Natural killer cell (primary cell): ENCODE results near the gene KCNIP2. TPM values are rescaled to one million over a fixed set of nuclear protein-coding genes. Genes with fewer than 3 reads are reported as not detected.

Source experiments
- ATAC-seq, 3 donors: fragments of 150-1000 bp in 2 of 3; fragments of 200-7000 bp in 1 of 3; cut with Tn5 transposase; 1 replicate in 1 of 3; 2 replicates in 2 of 3; pipeline ENCODE4 v1.10.0; 2021; ENCODE audit warnings: mild to moderate bottlenecking in 2 of 3, moderate library complexity in 2 of 3
- DNase-seq, 2 donors: peaks; one replicate each; pipeline versions ENCODE4 v3.0.0 to v3.0.0-alpha.2; 2013 to 2021; ENCODE audit warnings: mixed read lengths in 1 of 2
- H3K27ac ChIP-seq: one replicate; pipeline ENCODE4 v1.5.1; 2013; ENCODE audit warnings: mild to moderate bottlenecking, low read length
- H3K27me3 ChIP-seq: one replicate; pipeline ENCODE4 v1.6.1; 2013; ENCODE audit warnings: low read length; ENCODE audit not compliant: control insufficient read depth, insufficient read depth
- H3K36me3 ChIP-seq: one replicate; pipeline ENCODE4 v1.6.1; 2013; ENCODE audit warnings: low read length; ENCODE audit not compliant: control insufficient read depth, insufficient read depth
- H3K4me1 ChIP-seq: one replicate; pipeline ENCODE4 v1.6.1; 2013; ENCODE audit warnings: low read length; ENCODE audit not compliant: control insufficient read depth, insufficient read depth
- H3K4me3 ChIP-seq: one replicate; pipeline ENCODE4 v1.5.1; 2013; ENCODE audit warnings: low read length
- H3K9me3 ChIP-seq: one replicate; pipeline ENCODE4 v1.6.1; 2013; ENCODE audit warnings: low read length; ENCODE audit not compliant: control insufficient read depth, insufficient read depth
- H3K27ac Mint-ChIP-seq, 2 donors: one replicate each; pipeline ENCODE4 v1.8.0; 2022; ENCODE audit warnings: mild to moderate bottlenecking in 2 of 2, mixed read lengths in 2 of 2, moderate library complexity in 1 of 2
- H3K27me3 Mint-ChIP-seq, 2 donors: one replicate each; pipeline ENCODE4 v1.8.0; 2022; ENCODE audit warnings: low read depth in 2 of 2, mixed read lengths in 2 of 2
- H3K36me3 Mint-ChIP-seq: one replicate; pipeline ENCODE4 v1.8.0; 2022; ENCODE audit warnings: mixed read lengths
- H3K4me1 Mint-ChIP-seq, 2 donors: one replicate each; pipeline ENCODE4 v1.8.0; 2022; ENCODE audit warnings: mixed read lengths in 2 of 2
- H3K4me3 Mint-ChIP-seq: one replicate; pipeline ENCODE4 v1.8.0; 2022; ENCODE audit warnings: mild to moderate bottlenecking, moderate library complexity, mixed read lengths
- H3K9me3 Mint-ChIP-seq, 2 donors: one replicate each; pipeline ENCODE4 v1.8.0; 2022; ENCODE audit warnings: mixed read lengths in 2 of 2
- CTCF ChIP-seq: fragments of 200-600 bp; IDR thresholded peaks from one replicate; pipeline ENCODE4 v1.8.0; 2022; ENCODE audit warnings: antibody characterized with exemption
- WGBS: methylation state at CpG from one replicate; pipeline ENCODE4 v1.1.7; 2013; ENCODE audit warnings: missing lambda C conversion rate; ENCODE audit not compliant: insufficient coverage; 5-methylcytosine and 5-hydroxymethylcytosine counted together
- intact Hi-C: fragments of 100-400 bp; cut with micrococcal nuclease; formaldehyde crosslinking; loops from one replicate; pipeline ENCODE4 v1.14.2; 2022
- total RNA-seq, 4 donors: library from RNA; stranded (reverse); fragments of 120-200 nt in 1 of 4; gene quantifications; one replicate each; pipeline versions ENCODE4 v1.2.3 to v1.2.4, GENCODE V29; 2013 to 2022

The KCNIP2 gene
- total RNA-seq, 3 donors from 2014 or later (not counting 1 experiment from before 2014, with no cell fraction given): 0.97 to 2.0 (median 1.6) TPM

- Histone ChIP-seq H3K27me3 (peaks cover 22% of the 10 kb centered on the region), H3K27ac (no peak overlapping the region), H3K4me1 (peaks cover 55% of the 10 kb centered on the region), H3K36me3 (peaks cover 21% of the 10 kb centered on the region), H3K4me3 (no peak overlapping the region), H3K9me3 (no peaks in the 10 kb centered on the region)
- ATAC-seq: no peak
- Mint-ChIP-seq H3K36me3 (peaks cover 12% of the 10 kb centered on the region), H3K4me1 (peaks cover 55 to 62% of the 10 kb centered on the region in 2 donors), H3K27ac (peak overlapping the region in 1 of 2 donors; percentile 58), H3K27me3 (peaks cover 22 to 25% of the 10 kb centered on the region in 2 donors), H3K4me3 (peak overlapping the region; percentile 71), H3K9me3 (no peaks in the 10 kb centered on the region)
- no peak for DNase-seq
- no peak for TF ChIP-seq CTCF
- WGBS: 81% methylated on average over 7 of the region's 7 CpGs
- intact Hi-C loops: loop anchor here (2.0 to 5.0 kb wide), 2 partner anchors 179 to 291 kb away; no protein-coding TSS in a partner anchor
Measured at GRCh38 chr10:101781655-101781983, 62.0 kb downstream of the KCNIP2 start.

GRCh38 chr10:101780818-101781654 is 62.6 kb downstream of the KCNIP2 start:
- H3K4me3 Mint-ChIP-seq: peak overlapping the region; percentile 68
- intact Hi-C loops: loop anchor here (2.0 to 5.0 kb wide), 2 partner anchors 178 to 291 kb away; no protein-coding TSS in a partner anchor
- H3K27ac Mint-ChIP-seq: no peak overlapping the region
- Histone ChIP-seq H3K27me3 (peaks cover 23% of the 10 kb centered on the region), H3K4me3 (no peak overlapping the region), H3K9me3 (no peaks in the 10 kb centered on the region), H3K36me3 (peaks cover 16% of the 10 kb centered on the region), H3K27ac (no peak overlapping the region), H3K4me1 (peaks cover 55% of the 10 kb centered on the region)
- H3K27me3 Mint-ChIP-seq: peaks cover 23 to 25% of the 10 kb centered on the region in 2 donors
- peak; percentile 59 to 75 (median 66) for ATAC-seq
- WGBS: 72% methylated on average over 14 of the region's 14 CpGs
- H3K36me3 Mint-ChIP-seq: peaks cover 9% of the 10 kb centered on the region
- no peaks in the 10 kb centered on the region for H3K9me3 Mint-ChIP-seq
- peak; percentile 62 to 88 for DNase-seq
- H3K4me1 Mint-ChIP-seq: peaks cover 52 to 62% of the 10 kb centered on the region in 2 donors
- peak; percentile 86 for TF ChIP-seq CTCF

- Mint-ChIP-seq H3K9me3 (no peaks in the 10 kb centered on the region), H3K27ac (peak overlapping the region in 1 of 2 donors; percentile 31), H3K4me1 (peaks cover 45 to 58% of the 10 kb centered on the region in 2 donors), H3K27me3 (peaks cover 23 to 25% of the 10 kb centered on the region in 2 donors), H3K4me3 (peak overlapping the region; percentile 87), H3K36me3 (peaks cover 2% of the 10 kb centered on the region)
- H3K4me3 ChIP-seq: peak overlapping the region; percentile 11
- peaks cover 8% of the 10 kb centered on the region for H3K36me3 ChIP-seq
- H3K27ac ChIP-seq: no peak overlapping the region
- 34% methylated on average over 17 of the region's 17 CpGs for WGBS
- intact Hi-C loops: loop anchor here (2.0 to 5.0 kb wide), 2 partner anchors 178 to 292 kb away; no protein-coding TSS in a partner anchor
- peaks cover 57% of the 10 kb centered on the region for H3K4me1 ChIP-seq
- H3K27me3 ChIP-seq: peaks cover 23% of the 10 kb centered on the region
- peak; percentile 1 for TF ChIP-seq CTCF
- H3K9me3 ChIP-seq: no peaks in the 10 kb centered on the region
- no peak for ATAC-seq
- DNase-seq: no peak
Measured at GRCh38 chr10:101780187-101780817, 63.3 kb downstream of the KCNIP2 start.
